Ecto neural progenitor cell (in vitro differentiated cells): Measurements from ENCODE around the gene SORCS2.

Source experiments
- DNase-seq: peaks from one replicate; pipeline ENCODE4 v3.0.0-alpha.2; 2018; ENCODE audit warnings: low spot score

The SORCS2 gene

DNA sequence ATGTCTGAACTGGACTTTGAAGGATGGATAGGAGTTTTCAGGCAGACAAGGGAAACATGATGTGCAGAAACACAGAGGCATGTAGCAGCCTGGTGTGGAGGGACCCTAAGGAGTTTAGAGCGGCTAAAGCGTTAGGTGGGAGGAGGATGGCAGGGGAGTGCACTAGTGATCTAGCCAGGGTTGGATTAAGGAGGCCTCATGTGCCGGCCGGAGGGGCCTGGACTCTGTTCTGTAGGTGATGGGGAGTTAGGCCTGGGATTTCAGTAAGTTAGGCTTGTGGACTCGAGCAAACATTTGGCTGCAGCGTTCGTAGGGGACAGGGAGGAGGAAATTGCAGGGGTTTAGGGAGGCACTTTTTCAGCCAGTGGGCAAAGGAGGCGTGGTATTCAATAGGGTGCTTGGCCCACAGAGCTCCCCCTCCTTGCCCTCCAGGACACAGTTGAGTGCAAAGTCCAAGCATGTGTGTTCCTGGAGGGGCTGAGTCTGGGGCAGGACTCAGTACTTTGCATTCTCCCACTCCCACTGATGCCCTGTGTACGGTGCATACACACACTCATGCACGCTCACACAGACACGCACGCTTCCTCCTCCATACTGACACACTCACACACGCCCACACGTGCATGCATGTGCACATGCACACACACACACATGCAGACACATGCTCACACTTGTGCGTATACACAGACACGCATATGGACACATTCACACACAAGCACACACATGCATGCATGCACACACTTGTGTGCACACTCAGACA, 223.8 kb downstream of the SORCS2 start:
- DNase-seq, result no peak

DNA sequence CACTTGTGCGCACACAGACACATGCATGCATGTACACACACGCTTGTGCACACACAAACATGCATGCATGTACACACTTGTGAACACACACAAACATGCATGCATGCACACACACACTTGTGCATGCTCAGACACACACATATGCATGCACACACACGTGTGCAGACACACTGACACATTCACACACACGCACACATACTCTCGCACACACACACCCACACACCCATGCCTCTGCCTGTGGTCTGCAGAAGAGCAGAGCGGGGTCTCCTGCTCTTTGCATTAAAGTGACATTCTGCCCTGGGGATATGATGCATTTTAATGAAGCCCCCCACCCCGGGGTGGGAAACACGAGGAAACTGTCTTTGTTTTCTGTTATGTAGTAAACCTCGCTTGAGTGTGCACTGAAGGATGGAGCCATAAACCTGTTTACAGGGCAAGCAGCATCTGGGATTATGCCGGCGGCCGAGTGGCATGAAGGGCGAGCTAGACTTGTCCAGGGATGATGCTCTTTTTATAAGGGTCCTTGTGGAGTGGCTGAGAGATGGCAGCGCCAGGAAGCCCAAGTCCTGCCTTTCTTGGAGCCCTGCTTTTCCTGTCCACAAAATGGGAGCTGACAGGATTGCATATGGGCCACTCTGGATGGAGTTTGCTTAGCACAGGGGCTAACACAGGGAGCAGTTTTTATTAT, 224.6 kb downstream of the SORCS2 start:
- no peak for DNase-seq

DNA sequence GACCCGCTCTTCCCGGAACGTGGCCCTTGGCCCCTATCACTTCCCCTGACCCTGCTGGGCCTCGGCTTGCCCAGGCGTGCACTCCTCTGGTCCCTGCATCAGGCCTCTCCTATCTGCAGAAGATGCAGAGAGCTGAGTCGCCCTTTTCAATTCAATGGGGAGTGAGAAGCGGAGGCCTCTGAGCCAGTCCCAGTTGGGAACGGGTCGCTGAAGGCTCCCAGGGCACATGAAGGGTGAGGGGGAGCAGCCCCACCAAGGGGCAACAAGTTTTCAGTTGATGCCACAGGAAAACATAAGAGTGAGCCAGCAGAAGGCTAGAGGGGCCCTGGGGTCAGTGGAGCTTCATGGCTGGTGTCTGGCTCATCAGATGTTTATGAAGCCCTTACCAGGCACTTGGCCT, 225.3 kb downstream of the SORCS2 start:
- no peak for DNase-seq

DNA sequence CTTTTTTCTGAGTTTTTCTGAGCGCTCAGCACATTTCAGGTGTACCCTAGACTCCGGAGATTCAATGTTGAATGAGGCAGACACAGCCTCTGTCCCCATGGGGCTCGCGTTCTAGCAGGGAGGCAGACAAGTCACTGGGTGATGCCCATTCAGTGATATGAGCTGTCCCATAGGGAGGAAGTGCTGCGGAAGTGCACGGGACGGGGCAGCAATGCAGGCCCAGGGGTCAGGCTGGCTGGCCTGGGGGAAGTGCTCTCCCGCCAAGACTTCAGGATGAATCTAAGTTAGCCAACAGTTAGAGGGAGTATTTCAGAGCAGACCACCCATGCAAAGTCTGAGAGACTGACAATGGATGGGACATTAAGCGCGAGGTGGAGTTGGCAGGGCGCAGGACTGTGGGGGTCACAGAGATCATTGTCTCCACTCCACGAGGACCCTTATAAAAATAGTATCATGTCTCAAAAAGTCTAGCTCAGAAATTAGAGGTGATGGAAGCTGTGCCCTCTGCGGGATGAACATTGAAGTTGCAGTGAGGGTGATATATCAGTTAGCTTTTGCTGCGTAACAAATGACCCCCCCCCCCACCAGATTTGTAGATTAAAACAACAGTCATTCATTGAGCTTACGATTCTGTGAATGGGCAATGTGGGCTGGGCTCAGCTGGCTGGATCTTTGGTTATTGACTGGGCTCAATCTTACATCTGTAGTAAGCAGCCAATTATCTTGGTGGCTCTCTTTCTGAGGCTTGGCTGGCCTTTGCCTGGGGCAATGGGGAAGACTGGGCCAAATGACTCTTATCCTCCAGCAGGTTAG, 226.0 kb downstream of the SORCS2 start:
- DNase-seq, result no peak

DNA sequence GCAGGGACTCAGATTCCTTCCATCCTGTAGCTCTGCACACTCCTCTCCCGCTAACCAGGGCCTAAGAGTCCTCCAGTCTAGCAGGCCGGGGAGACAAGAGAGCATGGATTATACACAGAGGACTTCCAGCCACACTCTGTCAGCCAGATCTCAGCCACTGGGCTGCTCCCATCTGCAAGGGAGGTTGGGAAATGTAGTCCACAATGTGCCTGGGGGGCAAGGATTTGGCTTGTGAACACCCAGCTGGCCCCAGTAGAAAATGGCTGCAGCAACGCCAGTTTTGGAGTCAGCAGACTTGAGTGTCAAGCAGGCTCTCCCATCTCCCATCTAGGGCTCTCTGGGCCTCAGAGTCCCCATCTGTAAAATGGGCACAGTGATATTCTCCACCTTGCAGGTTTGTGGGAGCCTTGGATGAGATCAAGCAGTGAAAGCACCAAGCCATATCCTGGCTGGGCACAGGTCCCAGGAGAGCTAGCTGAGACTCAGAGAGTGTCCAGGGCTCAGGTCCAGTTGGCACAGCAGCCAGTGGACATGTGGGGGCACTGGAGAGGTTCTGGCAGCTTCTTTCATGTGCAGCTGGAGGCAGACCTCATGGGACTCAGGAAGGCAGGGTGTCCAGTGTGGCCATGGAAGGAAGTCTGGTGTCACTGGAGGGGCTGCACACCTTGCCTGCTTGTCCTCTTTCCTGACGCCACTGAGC, 227.8 kb downstream of the SORCS2 start:
- DNase-seq, result no peak

DNA sequence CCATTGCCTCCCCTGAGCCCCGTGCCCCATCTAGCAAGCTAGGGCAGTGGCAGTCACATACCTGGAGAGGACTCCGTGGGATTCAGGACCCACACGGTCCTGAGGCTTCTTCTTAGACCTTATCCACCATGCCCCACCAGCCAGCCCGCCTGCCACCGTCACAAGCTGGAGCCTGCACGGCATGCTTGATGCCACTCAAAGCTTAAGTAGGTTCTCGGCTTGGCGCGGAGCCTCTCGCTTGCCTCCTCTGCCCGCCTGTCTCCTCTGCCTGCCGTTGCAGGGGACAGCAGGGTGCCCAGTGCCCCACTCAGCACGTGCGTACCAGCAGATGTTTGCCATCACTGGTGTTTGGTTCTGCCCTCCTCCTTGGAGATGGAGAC, 228.3 kb downstream of the SORCS2 start:
- DNase-seq, result peak; percentile 32

DNA sequence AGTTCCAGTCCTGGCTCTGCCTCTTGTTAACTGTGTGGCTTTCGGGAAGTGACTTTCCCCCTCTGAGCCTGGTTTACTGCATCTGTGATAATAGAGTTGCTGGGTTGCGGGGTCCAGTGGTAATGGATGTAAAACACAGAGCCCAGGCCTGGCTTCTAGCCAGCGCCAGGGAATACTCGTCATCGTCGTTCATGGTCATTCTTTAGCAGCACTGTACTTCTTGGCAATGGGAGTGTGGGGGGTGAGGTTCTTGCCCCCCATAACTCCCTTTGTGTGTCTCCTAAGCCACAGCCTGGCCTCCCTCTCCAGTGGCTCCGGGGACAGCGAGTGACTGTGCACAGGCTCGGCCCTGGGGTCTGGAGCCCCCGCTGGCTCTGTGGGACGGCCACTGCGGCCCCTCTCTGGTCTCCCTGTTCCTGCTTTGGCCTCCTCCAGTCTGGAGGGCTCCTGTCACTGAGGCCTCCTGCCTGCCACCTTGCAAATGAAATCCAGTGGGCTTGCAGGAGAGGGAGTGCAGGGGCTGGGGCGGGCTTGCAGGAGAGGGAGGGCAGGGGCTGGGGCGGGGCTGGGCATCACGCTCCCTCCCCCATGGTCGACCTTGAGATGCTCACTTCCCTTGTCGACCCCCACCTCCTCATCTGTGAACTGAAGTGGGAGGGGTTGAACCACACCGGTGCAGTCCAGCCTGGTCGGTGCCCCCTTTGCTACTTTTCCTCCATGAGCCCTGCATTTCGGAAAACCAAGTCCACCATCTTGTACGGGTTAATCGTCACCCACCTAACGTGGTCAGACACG, 229.2 kb downstream of the SORCS2 start:
- DNase-seq, result peak; percentile 30

DNA sequence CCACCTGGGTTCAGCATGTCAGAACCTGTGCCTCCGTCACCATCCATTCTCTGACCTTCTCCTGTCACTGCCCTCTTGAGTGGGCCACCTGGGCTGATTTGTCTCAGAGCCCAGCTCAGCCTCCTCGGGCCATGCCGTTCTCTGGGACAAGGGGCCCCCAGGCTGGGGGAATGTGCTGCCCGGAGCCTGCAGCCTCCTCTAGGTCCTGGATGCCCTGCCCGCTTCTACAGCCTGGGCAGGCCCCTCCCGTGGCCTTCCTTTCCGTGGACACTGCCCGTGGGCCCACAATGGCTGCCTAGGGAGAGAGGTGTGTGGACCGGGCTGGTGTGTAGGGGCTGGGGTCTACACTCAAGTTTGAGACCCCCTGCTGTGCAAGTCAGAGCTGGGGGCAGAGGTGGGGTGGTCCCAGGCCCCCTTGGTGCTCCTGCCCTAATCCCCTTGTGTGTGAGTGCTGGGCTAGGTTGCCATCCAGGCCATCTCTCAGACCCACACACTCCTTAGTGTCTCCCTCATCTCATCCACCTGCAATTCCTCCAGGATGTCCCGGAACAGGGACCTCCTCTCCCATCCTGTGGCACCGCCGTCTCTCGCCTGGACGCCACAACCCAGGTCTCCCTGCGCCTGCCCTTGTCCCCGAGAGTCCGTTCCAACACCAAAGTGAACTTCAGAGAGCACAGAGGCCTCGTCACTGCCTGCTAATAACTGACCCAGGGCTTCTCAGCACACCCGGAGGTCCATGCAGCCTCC, 230.0 kb downstream of the SORCS2 start:
- no peak for DNase-seq

DNA sequence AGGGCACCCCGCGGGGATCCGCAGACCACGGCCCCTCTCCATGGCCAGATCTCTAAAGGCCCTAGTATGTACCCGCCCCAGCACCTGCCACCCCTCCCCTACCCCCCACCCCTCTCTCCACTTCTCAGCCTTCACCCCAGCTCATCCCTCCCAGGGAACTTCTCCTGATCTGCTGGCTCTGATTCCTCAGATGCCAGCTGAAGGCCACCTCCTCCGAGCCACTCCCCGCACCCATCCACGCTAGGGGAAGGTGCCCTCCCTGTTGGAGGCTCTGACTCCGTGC, 230.5 kb downstream of the SORCS2 start:
- DNase-seq, result no peak

DNA sequence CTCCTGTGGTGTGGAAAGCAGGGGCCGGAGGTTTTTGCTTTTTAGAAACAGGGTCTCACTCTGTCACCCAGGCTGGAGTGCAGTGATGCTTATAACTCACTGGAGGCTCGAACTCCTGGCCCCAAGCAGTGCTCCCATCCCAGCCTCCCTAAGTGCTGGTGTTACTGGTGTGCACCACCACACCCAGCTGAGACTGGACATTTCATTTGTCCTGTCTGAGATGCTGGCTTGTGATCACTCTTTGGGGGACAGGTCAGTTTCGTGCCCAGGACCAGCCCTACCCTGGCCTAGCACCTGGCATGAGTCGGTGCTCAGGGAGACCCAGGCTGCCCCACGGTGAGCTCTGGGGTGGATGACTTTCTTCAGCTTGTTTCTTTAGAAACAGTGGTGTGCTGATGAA, 231.1 kb downstream of the SORCS2 start:
- DNase-seq, result no peak

DNA sequence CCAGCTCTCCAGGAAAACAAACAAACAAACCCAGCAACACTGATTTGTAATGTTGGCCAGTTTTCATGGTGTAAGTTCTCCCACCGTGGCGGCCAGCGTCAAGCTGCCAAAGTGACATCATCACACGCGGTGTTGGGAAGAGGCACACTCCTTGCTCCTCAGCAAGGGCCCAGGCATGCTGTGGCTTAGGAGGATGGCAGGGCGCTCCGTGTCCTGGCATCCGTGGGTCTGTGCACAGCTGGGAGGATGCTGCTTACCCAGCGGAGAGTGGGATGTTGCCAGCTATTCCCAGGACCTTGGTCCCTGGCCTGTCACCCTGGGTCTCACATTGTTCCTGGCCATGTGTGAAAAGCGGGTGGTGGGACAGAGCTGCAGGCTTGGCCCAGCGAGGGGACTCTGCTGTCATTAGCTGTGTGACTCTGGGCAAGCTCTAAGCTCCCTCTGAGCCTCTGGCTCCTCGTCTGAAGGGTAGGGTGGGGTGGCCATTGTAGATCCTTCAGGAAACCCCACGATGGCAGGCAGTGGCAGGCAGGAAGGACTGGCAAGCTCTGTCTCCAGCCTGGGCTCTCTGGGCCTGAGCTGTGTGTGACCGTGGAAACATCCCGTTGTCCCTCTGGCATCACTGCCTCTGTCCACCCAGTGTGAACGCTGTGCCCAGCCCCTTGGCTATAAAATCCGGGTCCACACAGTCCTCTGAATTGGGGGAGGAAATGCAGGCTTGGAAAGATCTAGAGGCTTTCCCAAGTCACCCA, 231.6 kb downstream of the SORCS2 start:
- DNase-seq, result peak; percentile 38

DNA sequence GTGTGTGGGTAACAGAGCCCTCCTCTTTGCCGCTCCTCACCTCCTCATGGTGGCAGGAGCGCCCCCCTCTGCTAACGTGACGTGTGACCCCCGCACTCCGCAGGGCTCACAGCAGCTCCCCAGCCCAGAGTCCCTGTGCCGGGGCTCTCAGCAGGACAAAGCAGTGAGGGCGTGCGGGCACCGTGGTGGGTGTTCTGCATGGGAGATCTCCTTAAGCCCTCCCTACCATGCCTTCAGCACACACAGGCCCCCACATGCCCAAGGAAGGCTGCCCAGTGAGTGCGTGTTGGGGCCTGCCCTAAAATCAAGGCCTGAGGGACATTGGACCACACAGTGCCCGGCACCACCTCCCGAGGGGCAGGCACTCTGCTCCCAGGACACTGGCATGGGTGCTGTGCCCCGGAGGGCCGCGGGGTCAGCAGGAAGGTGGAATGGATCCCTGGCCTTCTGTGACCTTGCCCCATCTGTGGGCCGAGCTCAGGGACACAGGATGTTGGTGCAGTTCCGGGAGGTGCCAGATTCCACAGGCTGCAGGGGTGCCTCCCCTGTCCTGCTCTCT, 232.3 kb downstream of the SORCS2 start:
- peak; percentile 43 for DNase-seq

DNA sequence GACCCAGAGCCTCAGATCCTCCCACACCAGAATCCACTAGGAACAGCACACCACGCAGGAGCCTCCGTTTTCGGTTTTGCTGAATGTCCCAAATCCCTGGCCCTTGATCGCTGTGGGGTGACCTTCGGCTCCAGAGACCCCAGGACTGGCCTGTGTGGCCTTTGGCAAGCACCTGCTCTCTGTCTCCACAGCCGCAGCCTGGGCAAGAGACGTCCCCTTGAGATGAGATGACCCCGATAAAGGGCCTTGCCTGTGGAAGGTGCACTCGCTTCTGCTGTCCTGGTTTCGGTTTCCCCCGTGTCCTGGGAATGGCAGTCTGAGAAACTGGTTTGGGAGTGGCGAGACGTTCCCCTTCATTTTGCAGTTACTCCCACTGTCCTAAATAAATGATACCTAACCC, 232.8 kb downstream of the SORCS2 start:
- DNase-seq, result peak; percentile 45

DNA sequence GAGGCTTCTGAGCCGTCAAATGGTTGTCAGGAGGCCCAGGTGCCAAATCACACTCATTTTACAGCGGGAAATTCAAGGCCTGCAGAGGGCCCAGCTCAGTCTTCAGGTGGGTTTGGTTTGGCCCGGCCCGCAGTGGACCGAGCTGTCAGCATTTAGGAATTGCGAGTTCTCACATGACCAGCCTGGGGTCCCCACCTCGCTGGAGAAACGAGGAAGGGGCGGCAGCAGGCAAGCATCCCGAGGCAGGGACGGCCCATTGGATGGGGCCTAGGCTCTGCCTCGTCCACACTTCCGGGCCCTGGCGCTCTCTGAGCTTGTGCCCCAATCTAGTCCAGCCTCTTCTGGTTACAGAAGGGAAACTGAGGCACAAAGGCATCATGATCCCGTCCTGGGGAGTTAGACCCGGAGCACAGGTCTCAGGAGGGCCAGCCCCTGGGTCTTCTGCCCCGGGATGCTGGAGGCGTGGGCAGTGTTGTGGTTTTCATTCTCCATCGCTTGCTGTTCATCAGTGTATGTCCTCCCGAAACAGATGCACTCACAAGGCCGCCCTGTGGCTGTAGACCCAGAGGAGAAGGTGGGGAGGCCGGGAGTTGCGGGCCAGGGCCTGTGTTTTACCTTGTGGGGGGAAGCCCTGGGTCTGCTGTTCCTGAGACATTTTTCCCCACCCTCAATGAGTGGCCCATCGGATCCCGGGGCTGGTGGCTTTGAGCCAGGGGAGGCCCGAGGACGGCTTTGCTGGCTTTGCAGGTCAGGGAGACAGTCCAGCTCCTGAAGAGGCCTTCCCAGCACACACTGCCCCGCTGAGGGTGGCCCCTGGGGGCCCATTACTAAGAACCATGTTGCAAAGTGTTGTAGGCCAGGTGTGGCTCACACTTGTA, 233.5 kb downstream of the SORCS2 start:
- DNase-seq, result no peak

DNA sequence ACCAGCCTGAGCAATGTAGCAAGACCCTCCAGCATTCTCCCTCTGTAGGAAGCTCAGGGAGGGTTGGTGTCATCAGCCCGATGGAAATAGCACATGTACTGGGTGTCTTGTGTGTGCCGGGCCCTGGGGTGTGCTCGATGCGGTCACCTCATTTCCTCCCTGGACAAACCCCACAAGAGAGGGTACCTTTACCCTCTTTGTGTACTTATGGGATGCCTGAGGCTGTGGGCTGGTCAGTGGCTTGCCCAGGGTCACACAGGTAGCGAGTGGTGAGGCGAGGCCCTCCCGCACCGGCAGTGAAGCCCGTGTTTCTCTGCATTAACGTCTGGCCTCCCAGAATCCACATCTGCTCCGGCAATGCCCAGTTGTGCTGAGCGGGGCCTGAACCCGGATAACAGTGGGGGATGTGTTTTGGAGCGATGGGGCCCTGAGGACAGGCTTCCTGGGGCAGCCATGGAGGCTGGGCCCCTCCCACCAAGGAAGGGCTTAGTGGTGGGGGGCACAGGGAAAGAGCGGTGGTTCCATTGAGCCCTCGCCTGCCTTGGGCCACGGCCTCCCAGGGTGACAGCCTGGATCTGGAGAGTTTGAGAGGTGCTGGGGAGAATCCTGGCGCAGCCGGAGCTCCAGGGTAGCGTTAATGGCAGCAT, 234.3 kb downstream of the SORCS2 start:
- DNase-seq, result peak; percentile 39

DNA sequence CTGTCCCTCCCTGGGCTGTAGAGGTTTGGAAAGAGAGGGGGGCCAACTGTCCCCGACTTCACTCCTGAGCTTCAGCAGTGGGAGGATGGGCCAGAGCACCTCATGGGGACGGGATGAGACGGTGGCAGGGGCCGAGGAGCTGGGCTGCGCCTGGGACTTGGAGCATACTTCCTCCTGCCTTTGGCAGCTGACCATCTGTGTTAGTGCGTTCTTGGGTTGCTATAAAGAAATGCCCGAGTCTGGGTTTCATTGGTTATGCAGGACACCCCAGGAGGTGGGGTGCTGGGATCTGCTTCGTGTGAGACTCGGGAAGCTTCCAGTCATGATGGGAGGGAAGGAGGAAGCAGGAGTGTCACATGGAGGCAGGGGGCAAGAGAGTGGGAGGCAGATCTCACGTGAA, 235.0 kb downstream of the SORCS2 start:
- DNase-seq, result no peak

DNA sequence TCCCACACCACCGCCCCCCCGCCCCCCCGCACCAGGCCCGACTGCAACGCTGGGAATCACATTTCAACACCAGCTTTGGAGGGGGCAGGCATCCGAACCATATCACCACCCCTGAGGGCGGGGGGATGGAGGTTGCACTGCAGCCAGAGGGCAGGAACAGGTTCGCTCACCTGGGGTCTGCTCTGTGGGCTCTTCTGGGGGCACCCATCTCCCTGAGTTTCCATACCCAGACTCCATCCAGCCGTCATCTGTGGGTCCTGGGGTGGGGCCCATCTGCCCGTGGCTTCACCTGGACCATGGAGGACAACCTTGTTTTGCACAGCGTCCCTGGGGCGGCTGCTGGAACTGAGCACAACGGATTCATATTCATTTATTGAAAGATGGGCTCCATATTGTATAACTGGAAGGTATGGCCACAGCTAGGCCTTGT, 235.5 kb downstream of the SORCS2 start:
- no peak for DNase-seq
